B cell (primary cell): Measurements from ENCODE around the gene ARFGEF2. TPM values are rescaled to one million over a fixed set of nuclear protein-coding genes. Genes with fewer than 3 reads are reported as not detected.

ENCODE experiments used
- ATAC-seq: fragments of 200-7000 bp; cut with Tn5 transposase; one replicate; pipeline ENCODE4 v1.10.0; 2021; ENCODE audit warnings: low read depth, mild to moderate bottlenecking, moderate number of reproducible peaks, moderate library complexity
- CTCF ChIA-PET: fragments of 350-600 bp; sonication (Branson Sonifier 250); formaldehyde crosslinking; loops from one replicate; lab custom pipeline; 2021; ENCODE audit warnings: antibody characterized with exemption, inconsistent platforms; lab: Charles Lee
- POLR2A ChIA-PET: fragments of 350-600 bp; sonication (Branson Sonifier 250); formaldehyde crosslinking; loops from one replicate; lab custom pipeline; 2021; ENCODE audit warnings: antibody characterized with exemption; lab: Charles Lee
- DNase-seq: peaks from one replicate; pipeline ENCODE4 v3.0.0; 2013
- H2AFZ ChIP-seq: 2 replicates; pipeline ENCODE4 v1.6.1; 2012; ENCODE audit warnings: mild to moderate bottlenecking, low read depth, low read length; ENCODE audit not compliant: insufficient read depth, poor library complexity, severe bottlenecking
- H3K27ac ChIP-seq, 2 donors: 1 replicate in 1 of 2; 2 replicates in 1 of 2; pipeline ENCODE4 v1.5.1; 2012 to 2013; ENCODE audit warnings: low read length in 2 of 2, mild to moderate bottlenecking in 2 of 2, moderate library complexity in 1 of 2
- H3K27me3 ChIP-seq, 4 experiments: fragments of 200-600 bp in 1 of 4; sonication (generic) in 1 of 4; replicated peaks in 1 of 4; 1 replicate in 2 of 4; 2 replicates in 2 of 4; pipeline versions ENCODE4 v1.6.1 to v1.7.0; 2013 to 2016; ENCODE audit warnings: low read length in 3 of 4, mild to moderate bottlenecking in 2 of 4, mixed read lengths in 1 of 4, moderate library complexity in 1 of 4; ENCODE audit not compliant: insufficient read depth in 4 of 4, control insufficient read depth in 3 of 4; ENCODE audit errors: control extremely low read depth in 1 of 4
- H3K36me3 ChIP-seq, 2 experiments: replicated peaks in 1 of 2; 1 replicate in 1 of 2; 2 replicates in 1 of 2; pipeline versions ENCODE4 v1.6.1 to v1.7.1; 2013; ENCODE audit warnings: low read length in 1 of 2; ENCODE audit not compliant: insufficient read depth in 2 of 2, control insufficient read depth in 1 of 2; ENCODE audit errors: control extremely low read depth in 1 of 2, extremely low read depth in 1 of 2
- H3K4me1 ChIP-seq, 2 donors: fragments of 200-600 bp in 1 of 2; sonication (generic) in 1 of 2; 1 replicate in 1 of 2; 2 replicates in 1 of 2; pipeline versions ENCODE4 v1.5.1 to v1.6.1; 2013 to 2017; ENCODE audit warnings: low read length in 2 of 2; ENCODE audit not compliant: control insufficient read depth in 2 of 2, insufficient read depth in 2 of 2
- H3K4me2 ChIP-seq: replicated peaks from 2 replicates; pipeline ENCODE3; 2012; ENCODE audit warnings: mild to moderate bottlenecking, low read depth, low read length; ENCODE audit not compliant: poor library complexity, severe bottlenecking
- H3K4me3 ChIP-seq, 5 experiments: fragments of 200-600 bp in 1 of 5; sonication (generic) in 1 of 5; 1 replicate in 3 of 5; 2 replicates in 2 of 5; pipeline versions ENCODE4 v1.5.1 to v1.7.0; 2011 to 2016; ENCODE audit warnings: low read length in 4 of 5, mild to moderate bottlenecking in 4 of 5, low read depth in 2 of 5, control low read depth in 1 of 5, moderate library complexity in 1 of 5; ENCODE audit not compliant: insufficient read depth in 1 of 5; ENCODE audit errors: control extremely low read depth in 1 of 5, extremely low read depth in 1 of 5
- H3K79me2 ChIP-seq: fragments of 200-600 bp; sonication (generic); one replicate; pipeline ENCODE4 v1.6.0; 2016; ENCODE audit warnings: low read length; ENCODE audit not compliant: control insufficient read depth, insufficient read depth
- H3K9ac ChIP-seq: fragments of 200-600 bp; sonication (generic); 2 replicates; pipeline ENCODE4 v1.6.1; 2017; ENCODE audit warnings: mild to moderate bottlenecking, low read length, moderate library complexity
- H3K9me3 ChIP-seq, 3 donors: one replicate each; pipeline versions ENCODE4 v1.6.1 to v1.7.1; 2013; ENCODE audit warnings: low read length in 2 of 3; ENCODE audit not compliant: control insufficient read depth in 2 of 3, insufficient read depth in 1 of 3; ENCODE audit errors: control extremely low read depth in 1 of 3
- H4K20me1 ChIP-seq: 2 replicates; pipeline ENCODE4 v1.6.0; 2012; ENCODE audit warnings: mild to moderate bottlenecking, low read length; ENCODE audit not compliant: insufficient read depth, control insufficient read depth, poor library complexity, severe bottlenecking
- H3K27ac Mint-ChIP-seq: one replicate; pipeline ENCODE4 v1.8.0; 2021; ENCODE audit warnings: mixed read lengths
- H3K27me3 Mint-ChIP-seq: one replicate; pipeline ENCODE4 v1.8.0; 2021; ENCODE audit warnings: mixed read lengths
- H3K4me1 Mint-ChIP-seq: one replicate; pipeline ENCODE4 v1.8.0; 2021; ENCODE audit warnings: mixed read lengths
- H3K4me3 Mint-ChIP-seq: one replicate; pipeline ENCODE4 v1.8.0; 2021; ENCODE audit warnings: mixed read lengths
- H3K9me3 Mint-ChIP-seq: one replicate; pipeline ENCODE4 v1.8.0; 2022; ENCODE audit warnings: mixed read lengths; ENCODE audit not compliant: insufficient read depth
- CTCF ChIP-seq: fragments of 200-600 bp; IDR thresholded peaks from one replicate; pipeline ENCODE4 v1.8.0; 2022; ENCODE audit warnings: antibody characterized with exemption, mild to moderate bottlenecking
- EZH2 ChIP-seq: IDR thresholded peaks from 2 replicates; pipeline ENCODE4 v1.6.1; 2012; ENCODE audit warnings: borderline replicate concordance, low read depth, mild to moderate bottlenecking, moderate library complexity, low read length; ENCODE audit not compliant: insufficient read depth, poor library complexity, severe bottlenecking
- WGBS: methylation state at CpG from one replicate; pipeline ENCODE4 v1.1.5; 2013; ENCODE audit warnings: missing lambda C conversion rate; ENCODE audit not compliant: insufficient coverage; 5-methylcytosine and 5-hydroxymethylcytosine counted together
- intact Hi-C: fragments of 100-400 bp; cut with micrococcal nuclease; formaldehyde crosslinking; loops from one replicate; pipeline ENCODE4 v1.10.0; 2022
- polyA plus RNA-seq: library from polyadenylated mRNA; depleted of rRNA; stranded (reverse); fragments of >200 nt; gene quantifications from 2 replicates; pipeline ENCODE4 v1.2.3, GENCODE V29; 2012
- total RNA-seq, 2 donors: library from RNA; stranded (reverse); fragments of 120-200 nt in 1 of 2; gene quantifications; 1 replicate in 1 of 2; 2 replicates in 1 of 2; pipeline versions ENCODE4 v1.2.3 to v1.2.4, GENCODE V29; 2013 to 2022

ARFGEF2 gene
- total and polyA plus RNA-seq, 2 donors (not counting 1 experiment from before 2014, with no cell fraction given), result 10.8 to 34.3 TPM

GRCh38 chr20:48971956-48972355 is 50.4 kb downstream of the ARFGEF2 start:
- H3K4me2 ChIP-seq, result no peak overlapping the region
- H3K9ac ChIP-seq, result no peak overlapping the region
- ATAC-seq (no peak), DNase-seq (no peak)
- Mint-ChIP-seq H3K9me3 (no peaks in the 10 kb centered on the region), H3K27me3 (no peaks in the 10 kb centered on the region), H3K4me1 (no peaks in the 10 kb centered on the region), H3K4me3 (no peak overlapping the region), H3K27ac (no peak overlapping the region)
- 100% methylated on average over 2 of the region's 4 CpGs for WGBS
- TF ChIP-seq EZH2 (no peak), CTCF (no peak)
- H3K79me2 ChIP-seq, result peaks cover 18% of the 10 kb centered on the region
- no peaks in the 10 kb centered on the region for H3K27me3 ChIP-seq
- H2AFZ ChIP-seq, result no peak overlapping the region
- H3K4me3 ChIP-seq, result no peak overlapping the region
- intact Hi-C loops, result no loop called here
- no peak overlapping the region for H3K27ac ChIP-seq
- no peaks in the 10 kb centered on the region for H3K9me3 ChIP-seq
- ChIA-PET POLR2A (no interaction called here), CTCF (no interaction called here)
- H4K20me1 ChIP-seq, result no peaks in the 10 kb centered on the region
- peaks cover 9 to 65% of the 10 kb centered on the region in 2 experiments for H3K36me3 ChIP-seq
- no peaks in the 10 kb centered on the region for H3K4me1 ChIP-seq

GRCh38 chr20:48972816-48973215 is 51.3 kb downstream of the ARFGEF2 start:
- Mint-ChIP-seq H3K4me3 (no peak overlapping the region), H3K27ac (no peak overlapping the region), H3K27me3 (no peaks in the 10 kb centered on the region), H3K9me3 (no peaks in the 10 kb centered on the region), H3K4me1 (no peaks in the 10 kb centered on the region)
- intact Hi-C loops, result no loop called here
- ChIA-PET CTCF (no interaction called here), POLR2A (no interaction called here)
- Histone ChIP-seq H2AFZ (no peak overlapping the region), H3K27me3 (no peaks in the 10 kb centered on the region), H4K20me1 (no peaks in the 10 kb centered on the region), H3K4me2 (no peak overlapping the region), H3K27ac (no peak overlapping the region), H3K4me3 (no peak overlapping the region), H3K9ac (no peak overlapping the region), H3K79me2 (peaks cover 18% of the 10 kb centered on the region), H3K4me1 (no peaks in the 10 kb centered on the region), H3K9me3 (no peaks in the 10 kb centered on the region), H3K36me3 (peaks cover 9 to 71% of the 10 kb centered on the region in 2 experiments)
- DNase-seq, result no peak
- WGBS, result 87% methylated on average over 3 of the region's 3 CpGs
- ATAC-seq, result no peak
- no peak for TF ChIP-seq CTCF
- no peak for TF ChIP-seq EZH2
